HG03354 (cell line): ENCODE results near the gene OAS2.

Source experiments
- ATAC-seq: cut with Tn5 transposase; IDR thresholded peaks from one replicate; pipeline ENCODE4 v1.9.1; 2021; ENCODE audit warnings: mild to moderate bottlenecking; ENCODE audit not compliant: unreplicated experiment, poor library complexity, severe bottlenecking

Gene OAS2, protein sequence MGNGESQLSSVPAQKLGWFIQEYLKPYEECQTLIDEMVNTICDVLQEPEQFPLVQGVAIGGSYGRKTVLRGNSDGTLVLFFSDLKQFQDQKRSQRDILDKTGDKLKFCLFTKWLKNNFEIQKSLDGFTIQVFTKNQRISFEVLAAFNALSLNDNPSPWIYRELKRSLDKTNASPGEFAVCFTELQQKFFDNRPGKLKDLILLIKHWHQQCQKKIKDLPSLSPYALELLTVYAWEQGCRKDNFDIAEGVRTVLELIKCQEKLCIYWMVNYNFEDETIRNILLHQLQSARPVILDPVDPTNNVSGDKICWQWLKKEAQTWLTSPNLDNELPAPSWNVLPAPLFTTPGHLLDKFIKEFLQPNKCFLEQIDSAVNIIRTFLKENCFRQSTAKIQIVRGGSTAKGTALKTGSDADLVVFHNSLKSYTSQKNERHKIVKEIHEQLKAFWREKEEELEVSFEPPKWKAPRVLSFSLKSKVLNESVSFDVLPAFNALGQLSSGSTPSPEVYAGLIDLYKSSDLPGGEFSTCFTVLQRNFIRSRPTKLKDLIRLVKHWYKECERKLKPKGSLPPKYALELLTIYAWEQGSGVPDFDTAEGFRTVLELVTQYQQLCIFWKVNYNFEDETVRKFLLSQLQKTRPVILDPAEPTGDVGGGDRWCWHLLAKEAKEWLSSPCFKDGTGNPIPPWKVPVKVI

GRCh38 chr12:112978163-112979040, at the start of gene OAS2:
Gene OAS2 (plus strand): TSS chr12:112978519. CDS start chr12:112978609, 90 bp downstream.
- peak; percentile 91 for ATAC-seq

DNA sequence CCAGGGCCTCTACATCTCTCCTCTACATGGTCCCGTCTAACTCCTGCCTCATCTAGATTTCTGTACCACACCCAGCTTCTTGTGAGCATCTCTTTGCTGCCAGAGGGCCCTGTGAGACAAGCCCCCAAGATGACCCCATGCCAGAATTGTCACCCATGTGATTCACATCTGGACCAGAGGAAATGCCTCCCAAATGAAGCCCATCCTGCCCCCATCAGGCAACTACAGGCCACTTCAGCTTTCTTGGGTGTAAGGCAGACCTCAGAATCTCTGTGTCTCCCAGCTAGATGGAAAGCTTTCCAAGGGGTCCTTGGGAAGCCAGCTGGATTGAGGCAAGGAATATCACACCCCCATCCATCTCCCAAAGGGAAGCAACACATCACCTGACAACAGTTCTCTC, 49.3 kb upstream of the OAS2 start:
- ATAC-seq: no peak

DNA sequence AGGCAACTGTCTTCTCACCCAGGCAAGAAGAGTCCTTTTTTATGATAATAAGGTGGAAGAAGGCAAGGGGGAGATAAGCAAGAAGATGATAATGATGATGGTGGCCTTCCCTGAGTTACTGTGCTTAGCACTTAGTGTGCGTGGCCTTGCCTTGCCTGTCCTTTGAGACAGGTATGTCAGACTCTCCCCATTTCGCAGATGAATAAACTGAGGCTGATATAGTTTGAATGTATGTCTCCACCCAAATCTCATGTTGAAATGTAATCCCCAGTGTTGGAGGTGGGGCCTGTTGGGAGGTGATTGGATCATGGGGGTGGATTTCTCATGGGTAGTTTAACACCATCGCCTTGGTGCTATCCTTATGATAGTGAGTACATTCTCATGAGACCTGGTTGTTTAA, 48.6 kb upstream of the OAS2 start:
- no peak for ATAC-seq

DNA sequence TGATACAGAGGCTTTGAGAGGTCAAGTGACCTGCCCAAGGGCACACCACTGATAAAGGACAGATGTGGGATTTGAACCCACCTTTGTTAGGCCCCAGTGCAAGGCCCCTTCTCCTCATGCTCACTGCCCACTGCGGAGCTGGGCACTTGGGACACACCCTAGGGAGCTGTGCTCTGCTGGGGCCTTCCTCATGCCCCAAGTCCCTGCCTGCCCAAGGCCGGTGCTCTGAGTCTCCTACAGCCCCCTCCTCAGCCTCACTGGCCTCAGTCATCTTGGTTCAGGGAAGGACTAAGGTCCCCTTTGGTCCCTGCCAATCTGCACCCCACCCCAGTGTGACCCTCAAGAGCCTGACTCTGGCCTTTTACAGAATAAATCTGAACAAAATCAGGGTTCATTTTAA, 48.0 kb upstream of the OAS2 start:
- no peak for ATAC-seq

DNA sequence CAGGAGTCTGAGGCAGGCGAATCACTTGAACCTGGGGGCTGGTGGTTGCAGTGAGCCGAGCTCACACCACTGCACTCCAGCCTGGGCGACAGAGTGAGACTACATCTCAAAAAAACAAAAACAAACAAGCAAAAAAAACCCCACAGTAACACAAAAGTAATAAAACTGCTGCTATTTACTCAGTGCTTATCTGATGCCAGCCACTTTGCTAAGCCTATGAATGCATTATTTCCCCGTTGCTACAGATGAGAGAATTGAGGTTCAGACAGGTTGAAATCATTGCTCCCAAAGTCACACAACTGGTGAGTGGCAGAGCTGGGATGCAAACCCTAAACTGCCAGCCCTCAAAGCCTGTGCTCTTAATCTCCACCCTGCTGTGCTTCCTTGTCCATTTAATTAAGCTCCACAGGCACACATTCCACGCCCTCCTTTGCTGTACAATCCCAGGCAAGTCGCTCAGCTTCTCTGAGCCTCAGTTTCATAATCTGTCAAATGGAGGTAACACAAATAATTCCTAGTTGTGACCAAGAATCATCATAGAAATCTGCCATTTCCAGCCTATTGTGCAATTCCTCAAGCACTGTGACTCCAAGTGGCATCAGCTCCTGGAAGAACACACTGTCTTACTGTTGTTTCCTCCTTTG, 45.7 kb upstream of the OAS2 start:
- ATAC-seq: no peak

DNA sequence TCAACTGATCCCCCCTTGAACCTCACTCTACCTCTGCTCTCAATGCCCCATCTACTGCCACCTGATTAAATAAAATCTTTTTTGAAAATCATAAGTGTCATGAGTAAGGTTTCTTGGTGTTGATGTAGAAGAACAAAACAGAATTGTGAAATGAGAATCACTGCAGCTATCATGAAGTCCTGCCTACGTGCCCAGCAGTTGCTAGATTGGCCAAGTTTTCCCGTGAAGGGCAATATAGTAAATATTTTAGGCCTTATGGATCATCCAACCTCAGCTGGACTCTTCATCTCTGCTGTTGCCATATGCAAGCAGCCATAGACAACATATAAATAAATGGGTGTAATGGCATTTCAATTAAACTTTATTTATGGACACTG, 45.2 kb upstream of the OAS2 start:
- ATAC-seq: no peak

GRCh38 chr12:112936264-112936663, 42.1 kb upstream of the OAS2 start:
- ATAC-seq: no peak

DNA sequence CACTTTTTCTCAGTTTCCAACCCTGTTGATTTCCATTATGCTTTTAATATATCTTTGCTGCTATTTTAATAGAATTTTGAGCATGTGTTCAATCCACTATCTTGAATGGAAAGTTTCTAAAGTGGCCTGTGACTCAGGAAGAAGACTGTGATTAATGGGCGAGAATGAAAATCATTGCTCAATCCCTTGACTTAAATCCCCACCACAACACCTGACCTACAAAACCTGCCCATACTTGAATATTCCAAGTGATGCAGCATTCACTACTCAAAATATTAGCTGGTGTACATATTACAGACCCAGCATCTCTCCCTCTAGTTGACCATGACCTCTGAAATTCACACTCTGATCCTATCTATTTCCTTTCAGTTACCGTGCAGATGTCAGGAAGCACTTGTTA, 41.4 kb upstream of the OAS2 start:
- no peak for ATAC-seq

GRCh38 chr12:112937741-112938719, 40.3 kb upstream of the OAS2 start, which contains the start of gene OAS3:
Gene OAS3 (plus strand): TSS chr12:112938474. CDS start chr12:112938531, 57 bp downstream.
- ATAC-seq: peak; percentile 53

DNA sequence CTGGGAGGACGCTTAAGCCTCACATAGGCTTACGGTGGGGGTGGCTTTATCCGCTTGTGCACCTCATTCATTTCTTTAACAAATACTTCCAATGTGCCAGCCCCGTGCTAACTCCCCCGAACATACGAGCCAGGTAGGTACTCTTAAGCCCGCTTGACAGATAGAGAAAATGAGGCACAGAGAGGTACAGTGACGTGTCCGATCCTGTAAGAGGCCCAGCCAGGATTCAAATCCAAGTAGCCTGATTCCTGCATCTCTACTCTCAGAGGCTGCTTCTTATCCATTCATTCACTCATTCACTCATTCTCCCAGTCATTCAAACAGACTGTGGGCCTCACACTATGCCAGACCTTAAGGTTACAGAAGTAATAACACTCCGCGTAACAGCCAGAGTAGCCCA, 39.6 kb upstream of the OAS2 start:
- ATAC-seq: no peak

DNA sequence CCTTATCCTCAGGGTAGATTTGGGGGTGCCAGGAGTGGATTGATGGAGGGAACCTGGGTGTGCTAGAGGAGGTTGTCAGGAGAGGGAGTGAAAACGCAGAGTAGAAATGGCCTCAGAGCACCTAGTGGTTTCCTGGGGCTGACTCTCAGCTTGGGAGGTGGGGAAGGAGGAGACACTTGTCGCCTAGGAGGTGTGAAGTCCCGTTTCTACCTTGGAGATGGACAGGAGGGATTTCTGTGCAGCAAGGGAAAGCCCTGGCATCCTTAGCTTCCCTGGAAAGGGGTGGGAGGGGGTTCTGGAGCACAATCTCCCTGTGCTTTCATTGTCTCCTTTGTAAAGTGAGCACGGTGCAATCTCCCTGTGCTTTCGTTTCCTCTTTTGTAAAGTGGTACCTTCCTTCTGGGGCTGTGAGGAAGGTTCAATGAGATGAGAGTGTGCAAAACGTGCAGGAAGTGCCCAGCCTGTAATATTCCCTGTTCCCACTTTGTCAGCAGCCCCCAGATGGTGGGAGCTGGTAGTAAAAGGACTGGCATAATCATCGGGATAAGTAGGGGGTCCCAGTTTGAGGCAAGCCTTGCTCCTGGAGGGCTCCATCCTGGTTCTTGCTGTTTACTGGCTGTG, 38.4 kb upstream of the OAS2 start:
- peak; percentile 52 for ATAC-seq

- no peak for ATAC-seq
Observed at GRCh38 chr12:112941528-112942335, 36.6 kb upstream of the OAS2 start.

- ATAC-seq: no peak
Observed at GRCh38 chr12:112942572-112942971, 35.7 kb upstream of the OAS2 start.

DNA sequence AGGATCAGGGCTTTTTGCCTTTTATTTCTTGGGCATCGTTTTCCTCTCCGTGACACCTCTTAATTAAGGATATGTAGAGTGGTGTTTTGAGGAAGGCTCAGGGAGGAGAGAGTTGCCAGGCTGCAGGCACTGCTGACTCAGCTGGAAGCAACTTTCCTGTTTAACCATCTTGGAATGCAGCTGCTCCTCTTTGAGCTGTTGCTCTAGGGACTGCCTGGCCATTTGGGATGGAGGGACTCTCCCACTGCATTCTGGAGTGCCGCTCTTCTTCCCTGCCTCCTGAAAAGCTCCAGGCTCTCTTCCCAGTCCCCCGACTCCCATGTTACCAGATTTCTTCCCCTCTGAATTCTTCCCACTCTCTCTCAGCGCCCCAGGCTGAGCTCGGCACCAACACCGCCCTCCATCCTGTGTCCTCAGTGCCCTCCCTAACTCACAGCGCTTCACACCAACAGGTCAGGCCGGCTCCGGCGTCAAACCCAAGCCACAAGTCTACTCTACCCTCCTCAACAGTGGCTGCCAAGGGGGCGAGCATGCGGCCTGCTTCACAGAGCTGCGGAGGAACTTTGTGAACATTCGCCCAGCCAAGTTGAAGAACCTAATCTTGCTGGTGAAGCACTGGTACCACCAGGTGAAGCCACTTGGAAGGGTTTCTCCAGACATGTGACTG, 34.2 kb upstream of the OAS2 start:
- no peak for ATAC-seq

GRCh38 chr12:112945515-112945914, 32.8 kb upstream of the OAS2 start:
- ATAC-seq: no peak

GRCh38 chr12:112946236-112947000, 31.9 kb upstream of the OAS2 start:
- no peak for ATAC-seq
